GM15510 (cell line): ENCODE measurements around the gene KIF2C.

Experiments
- POLR2A ChIP-seq: IDR thresholded peaks from 3 replicates; pipeline ENCODE4 v1.6.1; 2011; ENCODE audit warnings: borderline replicate concordance; ENCODE audit not compliant: insufficient read length; ENCODE audit errors: extremely low read depth

The KIF2C gene

DNA sequence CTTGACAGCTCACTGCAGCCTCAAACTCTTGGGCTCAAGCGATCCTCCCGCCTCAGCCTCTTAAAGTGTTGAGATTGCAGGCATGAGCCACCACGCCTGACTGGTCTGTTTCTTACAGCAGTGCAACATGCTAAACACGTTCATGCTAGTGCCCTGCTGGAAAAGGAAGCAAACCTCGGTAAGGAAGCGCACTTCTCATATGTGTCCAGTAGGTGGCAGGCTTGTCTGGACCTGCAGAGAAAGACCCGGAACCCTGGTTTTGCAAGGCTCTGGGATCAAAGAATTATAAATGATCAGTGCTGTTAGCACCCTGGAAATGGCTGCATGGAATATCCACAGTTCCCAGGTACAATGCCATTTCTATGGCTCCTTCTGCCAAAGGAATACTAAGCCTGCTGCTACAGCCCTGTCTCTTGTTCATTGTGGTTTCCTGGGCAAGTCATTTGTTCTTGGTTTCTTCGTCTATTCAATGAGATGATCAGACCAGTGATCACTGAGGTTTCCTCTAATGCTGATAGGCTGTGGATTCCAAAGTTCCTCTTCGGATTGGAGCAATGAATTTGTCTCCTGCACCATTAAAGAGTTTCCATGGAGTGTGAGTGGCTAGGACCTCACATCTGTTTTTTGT is 24.6 kb upstream of the KIF2C start:
- no peak for TF ChIP-seq POLR2A

DNA sequence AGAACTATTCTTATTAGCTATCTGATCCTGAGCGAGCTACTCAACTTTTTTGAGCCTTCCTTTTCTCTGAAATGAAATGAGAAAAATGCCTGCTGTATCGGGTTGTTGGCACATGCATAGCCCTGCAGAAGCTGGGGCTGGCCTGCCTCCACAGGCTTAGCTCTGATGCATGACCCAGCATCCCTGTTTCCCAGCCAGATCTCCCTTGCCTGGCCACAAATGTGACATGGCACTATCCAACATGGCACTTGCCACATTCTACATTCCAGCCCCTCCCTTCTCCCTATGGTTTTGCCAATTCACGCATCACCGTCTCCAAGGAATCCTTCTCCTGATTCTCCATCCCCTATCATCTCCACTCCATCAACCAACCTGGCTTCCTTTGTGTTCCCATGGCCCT is 22.5 kb upstream of the KIF2C start:
- no peak for TF ChIP-seq POLR2A

DNA sequence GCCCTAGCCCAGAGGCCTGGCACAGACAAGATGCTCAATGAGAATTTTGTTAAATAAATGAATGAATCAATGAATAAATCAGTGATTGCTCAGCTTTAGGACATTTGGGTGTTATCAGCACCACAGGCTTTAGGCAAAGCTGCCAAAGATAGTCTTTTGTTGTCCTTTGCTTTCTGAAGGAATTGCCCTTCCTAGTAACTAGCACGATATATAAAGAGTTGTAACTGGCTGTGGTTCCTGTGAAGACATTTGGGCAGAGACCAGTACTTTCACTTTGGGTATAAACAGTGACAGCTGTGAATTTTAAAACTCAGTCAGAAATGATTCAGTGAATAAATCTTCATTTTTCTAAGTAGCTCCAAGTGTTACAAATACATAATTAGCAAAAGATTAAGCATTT is 22.0 kb upstream of the KIF2C start:
- no peak for TF ChIP-seq POLR2A

DNA sequence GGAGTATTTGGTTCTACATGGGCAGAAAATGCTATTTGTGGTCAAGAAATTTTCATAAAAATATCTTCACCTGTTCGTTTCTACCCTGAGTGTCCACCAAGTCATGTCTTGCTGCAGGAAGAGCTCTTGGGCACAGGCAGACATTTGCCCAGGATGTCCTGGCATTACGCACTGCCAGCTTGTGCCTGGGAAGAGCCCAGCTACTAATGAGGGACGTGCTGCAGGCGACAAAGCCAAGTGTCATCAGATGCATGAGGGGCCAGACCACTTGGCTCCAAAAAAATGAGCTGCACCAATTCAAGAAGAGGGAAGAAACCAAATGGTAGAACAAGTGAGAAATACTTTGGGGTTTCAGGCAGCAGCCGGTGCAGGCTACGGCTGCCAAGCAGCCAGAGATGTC is 21.5 kb upstream of the KIF2C start:
- TF ChIP-seq POLR2A, result no peak

DNA sequence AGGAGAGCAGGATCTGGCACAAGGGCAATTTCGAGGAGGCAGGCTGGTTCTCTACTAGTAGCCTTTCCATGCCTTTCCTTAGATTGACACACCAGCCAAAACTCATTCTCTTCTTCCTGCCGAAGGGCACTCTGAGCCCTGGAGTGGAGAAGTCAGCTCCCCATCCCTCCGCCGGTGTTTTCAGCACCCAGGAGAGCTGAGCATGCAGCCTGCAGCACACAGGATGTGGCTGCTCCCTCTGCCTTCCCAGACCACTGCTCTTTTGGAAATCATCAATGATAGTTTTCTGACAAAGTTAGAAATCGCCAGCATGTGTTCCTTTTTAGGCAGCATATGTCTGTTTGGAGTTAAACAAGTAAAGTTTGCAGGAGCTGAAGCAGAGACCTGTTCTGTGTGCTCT is 20.3 kb upstream of the KIF2C start:
- no peak for TF ChIP-seq POLR2A

DNA sequence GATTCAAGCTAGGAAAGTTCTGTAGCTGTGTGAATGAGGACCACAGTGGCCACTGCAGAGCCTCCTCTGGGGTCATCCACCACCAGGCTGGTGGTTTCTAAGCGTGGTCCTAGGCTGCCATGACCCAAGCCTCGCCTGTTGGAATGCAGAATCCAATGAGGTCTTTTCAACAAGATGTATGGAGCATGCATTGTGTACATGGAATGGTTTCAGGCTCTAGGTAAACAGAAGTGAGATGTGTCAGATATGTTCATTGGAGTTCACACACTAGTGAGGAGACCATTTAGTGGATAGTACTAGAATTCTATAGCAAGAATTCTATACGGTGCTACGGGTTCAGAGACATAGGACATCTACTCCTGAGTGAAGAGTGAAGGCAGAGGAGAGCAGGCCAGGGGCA is 19.4 kb upstream of the KIF2C start:
- TF ChIP-seq POLR2A, result no peak

DNA sequence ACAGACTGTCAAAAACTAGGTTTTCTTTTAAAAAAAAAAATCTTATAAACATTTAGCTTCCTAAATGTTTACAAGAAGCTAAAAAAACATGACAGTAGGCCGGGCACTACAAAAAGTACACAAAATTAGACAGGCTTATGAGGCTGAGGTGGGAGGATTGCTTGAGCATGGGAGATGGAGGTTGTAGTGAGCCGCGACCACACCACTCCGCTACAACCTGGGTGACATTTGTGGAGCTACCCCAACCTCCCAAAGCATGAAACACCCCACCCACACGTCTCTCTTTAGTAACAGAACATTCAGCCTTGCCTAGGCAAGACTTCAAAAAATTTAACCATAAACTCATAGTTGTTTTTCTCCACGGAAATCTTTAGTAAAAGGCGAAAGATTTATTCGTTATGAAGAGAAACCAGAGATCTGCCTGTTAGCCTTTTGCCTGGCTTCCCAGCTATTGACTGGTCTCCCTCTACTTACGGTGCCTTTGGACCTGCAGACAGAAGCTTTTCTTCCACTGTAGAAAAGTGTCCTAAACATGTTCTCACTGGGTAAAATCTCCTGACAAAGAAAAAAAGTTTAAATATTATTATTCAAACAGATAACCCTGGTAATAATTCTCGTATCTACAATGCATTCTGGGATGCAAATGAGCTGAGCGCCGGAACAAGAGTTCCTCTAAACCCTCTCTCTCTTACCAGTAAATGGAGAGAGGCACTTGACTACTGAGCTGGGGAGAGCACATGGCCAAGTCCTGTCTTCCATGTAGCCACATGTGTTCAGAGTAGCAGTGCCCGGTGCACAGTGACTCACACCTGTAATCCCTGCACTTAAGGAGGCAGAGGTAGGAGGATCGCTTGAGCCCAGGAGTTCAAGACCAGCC is 17.9 kb upstream of the KIF2C start:
- TF ChIP-seq POLR2A, result peak; percentile 100

DNA sequence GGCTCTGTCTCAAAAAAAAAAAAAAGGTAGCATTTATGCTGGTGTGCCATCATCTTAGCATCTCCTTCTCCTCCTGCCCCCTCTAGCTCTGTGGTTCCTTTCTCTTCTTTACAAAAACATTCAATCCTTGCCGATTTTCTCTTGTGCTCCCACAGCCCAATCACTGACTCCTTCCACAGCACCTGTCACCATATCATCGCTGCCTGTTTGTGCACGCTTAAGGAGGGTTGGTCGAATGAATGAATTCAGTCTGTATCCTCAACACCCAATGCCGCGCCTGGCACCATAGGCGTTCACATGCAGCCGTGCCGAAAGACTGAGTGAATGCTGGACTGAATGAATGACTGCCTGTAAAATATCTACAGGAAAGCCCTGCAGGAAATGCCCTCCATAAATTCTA is 16.6 kb upstream of the KIF2C start:
- no peak for TF ChIP-seq POLR2A

DNA sequence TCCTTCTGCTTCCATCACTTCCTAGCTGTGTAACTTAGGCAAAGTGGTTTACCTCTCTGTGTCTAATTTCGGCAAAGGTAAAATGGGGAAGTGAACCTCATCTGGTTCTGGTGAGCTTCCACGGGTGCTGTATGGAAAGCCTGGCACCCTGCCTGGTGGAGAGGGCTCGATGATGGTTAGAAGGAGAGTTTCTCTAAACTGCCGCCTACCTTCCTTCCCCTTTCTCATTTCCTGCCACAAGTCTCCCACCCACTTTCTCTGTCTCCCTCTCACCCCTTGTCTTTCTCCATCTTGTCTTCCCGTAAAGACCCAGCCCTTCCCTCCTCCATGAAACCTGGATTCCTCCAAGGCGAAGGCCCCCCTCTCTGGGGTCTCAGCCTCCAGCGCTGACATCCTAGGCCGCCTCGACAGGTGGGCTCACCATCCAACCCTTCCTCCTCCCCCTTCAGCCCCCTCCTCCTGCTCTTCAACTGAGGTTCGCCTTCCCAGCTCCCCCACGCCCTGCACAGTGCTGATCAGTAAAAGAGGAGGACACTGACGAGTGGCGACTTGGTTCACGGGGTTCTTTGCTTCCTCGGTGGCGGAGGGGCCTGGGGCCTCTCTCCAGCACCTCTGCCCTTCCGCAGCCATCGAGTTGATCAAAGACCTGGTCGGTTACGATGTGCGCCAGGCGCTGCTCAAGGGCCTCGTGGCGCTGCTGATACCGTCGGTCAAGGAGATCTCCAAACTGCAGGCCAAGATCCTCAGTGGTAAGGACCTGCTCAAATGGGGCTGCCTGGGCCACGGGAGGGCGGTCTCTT is 15.9 kb upstream of the KIF2C start:
- no peak for TF ChIP-seq POLR2A

DNA sequence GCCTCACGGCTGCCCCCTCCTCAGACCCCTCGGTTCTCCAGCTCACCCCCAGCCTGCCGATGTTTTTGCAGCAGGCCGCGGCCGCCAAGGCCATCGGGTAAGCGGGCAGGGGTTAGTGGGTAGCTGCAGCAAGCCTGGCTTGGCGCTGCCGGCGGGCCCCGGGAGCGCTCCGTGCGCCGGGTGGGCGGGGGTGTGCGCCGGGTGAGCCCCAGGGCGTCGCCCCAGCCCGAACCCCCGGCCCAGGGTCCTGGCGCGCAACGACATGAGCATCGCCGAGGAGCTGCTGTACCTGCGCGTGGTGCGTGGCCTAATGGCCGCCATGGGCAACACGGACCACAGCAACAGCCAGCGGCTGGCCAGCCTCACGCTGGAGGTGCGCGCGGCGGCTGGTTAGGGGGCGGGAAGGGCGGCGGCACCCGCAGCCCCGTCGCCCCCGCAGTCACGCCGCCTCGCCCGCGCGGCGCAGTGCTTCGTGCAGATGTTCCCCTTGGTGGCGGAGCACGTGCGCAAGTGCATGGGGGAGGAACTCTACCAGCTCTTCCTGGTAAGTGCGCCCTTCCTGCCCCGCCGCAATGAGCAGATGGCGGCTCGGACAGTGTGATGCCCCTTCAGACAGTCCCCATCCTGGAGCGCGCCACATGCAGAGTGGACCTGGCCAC is 15.2 kb upstream of the KIF2C start:
- no peak for TF ChIP-seq POLR2A

DNA sequence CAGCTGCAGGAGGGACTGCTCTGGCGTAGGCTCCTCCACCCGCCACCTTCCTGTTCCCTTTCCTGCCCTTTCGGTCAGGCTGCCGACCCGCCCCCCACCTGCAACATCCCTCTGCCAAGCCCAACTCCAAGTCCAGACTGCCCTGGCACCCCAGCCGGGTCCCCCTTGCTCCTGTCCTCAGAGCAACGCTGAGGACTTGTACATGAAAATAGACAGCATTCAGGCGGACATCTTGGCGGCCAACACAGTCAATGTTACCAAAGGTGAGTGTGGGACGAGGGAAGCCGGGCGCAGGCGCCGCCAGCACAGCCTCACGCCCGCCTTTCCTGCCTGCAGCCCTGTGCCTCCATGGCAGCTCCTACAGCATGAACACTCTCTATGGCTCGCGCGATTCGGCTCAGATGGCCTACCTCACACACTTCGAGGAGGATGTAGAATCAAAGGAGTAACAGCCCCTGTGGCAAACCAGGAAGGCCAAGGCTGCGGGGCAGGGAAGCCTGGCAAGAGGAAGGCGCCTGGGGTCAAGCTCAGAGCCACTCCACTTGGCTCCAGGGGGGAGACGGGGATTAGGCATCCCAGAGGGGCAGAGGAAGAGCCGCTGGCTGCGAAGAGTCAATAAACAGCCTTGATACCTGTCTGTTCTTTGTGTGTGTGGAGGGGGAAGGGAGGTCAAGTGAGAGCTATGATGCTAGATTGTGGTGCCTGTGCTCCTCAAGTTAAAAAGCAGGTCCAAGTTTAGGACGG is 14.5 kb upstream of the KIF2C start:
- no peak for TF ChIP-seq POLR2A

DNA sequence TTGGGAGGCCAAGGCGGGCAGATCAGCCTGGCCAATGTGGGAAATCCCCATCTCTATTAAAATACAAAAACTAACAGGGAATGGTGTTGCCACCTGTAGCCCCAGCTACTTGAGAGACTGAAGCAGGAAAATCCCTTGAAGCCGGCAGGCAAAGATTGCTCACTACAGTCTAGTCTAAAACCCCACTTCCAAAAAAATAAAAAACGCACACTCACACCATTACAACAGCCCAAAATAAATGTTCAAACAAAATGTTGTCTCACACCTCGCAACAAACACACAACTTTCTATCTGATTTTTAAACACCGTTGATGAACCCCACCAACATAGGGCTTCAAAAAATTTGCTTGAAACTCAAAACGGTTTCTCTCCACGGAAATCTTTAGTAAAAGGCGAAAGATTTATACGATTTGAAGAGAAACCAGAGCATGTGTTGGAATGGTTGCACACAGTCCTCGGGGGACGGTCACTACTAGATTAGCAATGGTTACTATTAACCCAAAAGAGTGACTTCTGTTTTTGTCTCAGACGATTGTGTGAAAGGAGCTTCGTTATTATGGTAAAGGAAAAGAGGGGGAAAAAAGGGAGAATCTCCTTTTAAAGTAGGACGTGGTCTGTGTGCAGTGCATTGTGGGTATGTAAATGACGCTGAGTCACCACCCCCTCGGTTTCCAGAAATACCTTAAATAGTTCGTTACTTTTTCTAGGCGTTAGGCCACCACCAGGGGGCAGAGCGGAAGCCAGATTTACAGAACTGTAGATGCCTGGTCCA is 8.7 kb upstream of the KIF2C start, which contains the start of gene RNU5D-1:
TSS of gene RNU5D-1 (minus strand) at position 430 of the 772 bp plus-strand sequence.
- TF ChIP-seq POLR2A, result peak; percentile 98

DNA sequence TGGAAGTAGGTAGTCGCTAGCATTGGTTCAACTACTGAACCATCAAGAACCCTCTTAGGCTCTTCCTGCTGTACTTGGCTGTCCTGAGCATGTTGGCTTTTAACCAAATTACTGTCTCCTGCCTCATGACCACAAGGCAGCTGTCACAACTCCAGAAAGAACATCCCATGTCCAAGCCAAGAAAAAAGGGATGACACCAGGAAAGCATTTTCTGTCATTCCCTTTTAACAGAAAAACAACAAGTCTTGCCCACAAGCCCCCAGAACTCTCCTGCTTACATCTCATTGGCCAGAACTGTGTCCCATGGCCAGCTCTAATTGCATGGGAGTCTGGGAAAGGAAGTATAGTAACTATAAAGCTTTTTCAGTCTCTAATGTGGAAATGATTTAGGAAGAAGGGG is 6.3 kb upstream of the KIF2C start:
- TF ChIP-seq POLR2A, result no peak
